ENCODE results near the gene NDUFA7.
"Not testable (repeated sequence)": the region's sequence is repeated elsewhere in the genome, so short reads cannot be mapped to it uniquely, and the experiment has no call there.

NDUFA7 gene

DNA sequence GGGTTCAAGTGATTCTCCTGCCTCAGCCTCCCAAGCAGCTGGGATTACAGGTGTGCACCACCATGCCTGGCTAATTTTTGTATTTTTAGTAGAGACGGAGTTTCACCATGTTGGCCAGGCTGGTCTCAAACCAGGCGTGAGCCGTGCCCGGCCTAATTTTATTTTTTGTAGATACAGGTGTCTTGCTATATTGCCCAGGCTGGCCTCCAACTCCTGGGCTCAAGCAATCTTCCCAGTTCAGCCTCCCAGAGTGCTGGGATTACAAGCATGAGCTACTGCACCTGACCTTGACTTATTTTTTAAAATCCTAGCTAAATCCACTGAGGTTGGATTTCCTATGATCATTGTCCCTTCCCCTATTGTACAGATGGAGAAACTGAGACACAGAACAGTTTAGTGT is 20.3 kb upstream of the NDUFA7 start:
- DNase-seq = not testable (repeated sequence)

DNA sequence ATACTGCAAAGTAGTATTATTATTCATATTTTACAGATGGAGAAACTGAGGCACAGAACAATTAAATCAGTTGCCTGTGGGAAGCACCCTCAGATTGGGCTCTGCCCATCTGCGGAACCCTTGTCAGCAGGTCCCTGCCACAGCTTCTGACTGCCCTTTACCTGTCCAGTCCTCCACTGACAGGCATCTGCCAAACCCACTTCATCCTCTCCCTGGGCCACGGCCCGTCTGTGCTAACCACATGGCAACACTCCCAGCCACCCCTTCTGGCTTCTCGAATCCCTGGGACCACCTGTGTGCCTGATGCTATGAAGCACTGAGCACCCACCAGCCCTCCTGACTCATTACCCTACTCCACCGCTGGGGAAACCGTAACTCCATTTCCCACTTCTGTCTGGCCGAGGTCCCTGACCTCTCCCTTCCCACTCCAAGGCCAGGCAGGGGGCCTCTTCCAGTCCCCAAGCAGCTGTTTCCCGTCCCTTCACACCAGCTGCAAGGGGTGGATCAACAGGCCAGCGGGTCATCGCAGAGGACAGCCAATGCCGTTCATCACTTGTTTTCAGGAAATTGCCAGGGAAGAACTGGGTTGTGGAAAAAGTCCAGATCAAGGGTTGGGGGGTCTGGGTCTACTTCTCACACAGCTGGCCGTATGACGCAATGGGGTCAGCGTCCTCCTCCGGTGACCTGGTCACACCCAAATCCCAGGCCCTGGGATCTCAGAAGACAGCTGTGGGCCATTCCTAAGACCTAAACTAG is 19.3 kb upstream of the NDUFA7 start:
- DNase-seq = peak in 1 of 4 experiments; percentile 22

GRCh38 chr19:8338835-8339234 is 17.7 kb upstream of the NDUFA7 start:
- DNase-seq = no peak

DNA sequence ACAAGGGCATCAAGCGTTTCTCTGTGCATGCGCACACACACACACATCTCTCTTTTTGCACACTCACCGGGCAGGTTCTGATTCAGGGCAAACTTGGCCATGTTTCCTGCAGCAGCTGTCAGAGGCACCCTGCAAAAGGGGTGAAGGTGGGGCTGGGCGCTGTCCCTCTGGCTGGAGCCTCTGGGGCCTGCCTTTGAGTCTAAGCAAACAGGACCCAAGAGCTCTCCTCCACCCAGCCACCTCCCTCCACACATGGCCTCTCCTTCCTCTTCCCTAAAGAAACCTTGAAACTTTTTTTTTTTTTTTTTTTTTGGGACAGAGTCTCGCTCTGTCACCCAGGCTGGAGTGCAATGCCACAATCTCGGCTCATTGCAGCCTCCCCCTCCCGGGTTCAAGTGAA is 16.6 kb upstream of the NDUFA7 start:
- DNase-seq = no peak

DNA sequence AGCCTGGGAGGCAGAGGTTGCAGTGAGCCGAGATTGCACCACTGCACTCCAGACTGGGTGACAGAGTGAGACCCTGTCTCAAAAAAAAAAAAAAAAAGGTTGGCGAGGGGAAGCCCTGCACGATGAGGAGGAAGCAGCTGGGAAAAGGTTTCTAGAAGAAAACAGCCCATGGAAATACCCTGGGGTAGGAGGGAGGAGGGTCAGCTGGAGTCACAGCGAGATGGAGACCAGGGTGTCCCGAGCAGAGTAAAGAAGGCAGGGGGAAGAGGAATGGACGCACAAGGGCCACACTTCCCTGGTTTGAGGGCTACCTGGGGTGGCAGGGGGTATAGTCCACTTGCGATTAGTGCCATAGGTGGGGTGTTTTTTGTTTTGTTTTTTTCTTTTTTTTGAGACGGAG is 15.5 kb upstream of the NDUFA7 start:
- DNase-seq = no peak

DNA sequence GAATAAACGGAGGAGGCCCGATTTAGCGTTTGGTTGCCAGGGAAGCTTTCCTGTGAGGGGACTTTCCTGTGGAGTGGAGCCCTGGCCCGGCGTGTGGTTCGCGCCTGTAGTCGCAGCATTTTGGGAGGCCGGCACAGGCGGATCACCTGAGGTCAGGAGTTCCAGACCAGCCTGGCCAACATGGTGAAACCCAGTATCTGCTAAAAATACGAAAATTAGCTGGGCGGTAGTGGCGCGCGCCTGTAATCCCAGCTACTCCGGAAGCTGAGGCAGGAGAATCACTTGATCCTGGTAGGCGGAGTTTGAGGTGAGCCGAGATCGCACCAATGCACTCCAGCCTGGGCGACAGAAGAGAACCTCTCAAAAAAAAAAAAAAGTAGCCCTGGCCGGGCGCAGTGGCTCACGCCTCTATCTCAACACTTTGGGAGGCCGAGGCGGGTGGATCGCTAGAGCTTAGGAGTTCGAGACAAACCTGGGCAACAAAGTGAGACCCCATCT is 14.9 kb upstream of the NDUFA7 start:
- peak in 2 of 4 experiments; percentile 19 to 50 for DNase-seq

DNA sequence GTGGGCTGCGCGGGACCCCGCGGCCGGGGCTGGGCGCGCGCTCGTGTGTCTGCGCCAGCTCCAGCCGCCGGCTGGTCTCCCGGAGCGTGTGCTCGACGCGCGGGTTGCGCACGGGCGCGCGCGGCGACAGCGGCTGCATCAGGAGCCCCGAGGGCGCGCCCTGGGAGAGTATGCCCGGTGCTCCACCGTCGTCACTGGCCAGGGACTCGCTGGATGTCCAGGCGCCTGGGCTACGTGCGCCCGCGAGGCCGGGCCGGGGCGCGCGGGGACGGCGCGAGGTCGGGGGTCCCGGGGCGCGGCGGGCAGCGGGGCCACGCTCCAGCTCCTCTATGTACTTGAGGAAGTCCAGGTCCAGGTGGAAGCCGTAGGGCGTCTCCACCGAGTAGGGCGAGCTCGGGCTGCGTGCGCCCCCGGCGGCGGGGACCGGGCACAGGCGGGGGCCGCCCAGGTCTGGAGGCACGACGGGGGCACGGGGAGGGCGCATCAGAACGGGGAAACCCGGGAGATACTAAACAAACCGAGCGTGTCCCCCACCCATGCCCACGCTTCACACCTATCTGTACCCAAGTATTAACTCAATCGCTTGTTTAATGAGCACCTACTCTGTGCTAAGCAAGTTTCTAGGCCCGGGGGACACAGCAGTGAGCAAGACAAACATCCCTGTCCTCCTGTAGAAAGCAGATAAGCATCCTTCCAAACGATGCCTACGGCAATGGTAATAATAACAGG is 14.3 kb upstream of the NDUFA7 start:
- peak in 1 of 4 experiments; percentile 83 for DNase-seq

DNA sequence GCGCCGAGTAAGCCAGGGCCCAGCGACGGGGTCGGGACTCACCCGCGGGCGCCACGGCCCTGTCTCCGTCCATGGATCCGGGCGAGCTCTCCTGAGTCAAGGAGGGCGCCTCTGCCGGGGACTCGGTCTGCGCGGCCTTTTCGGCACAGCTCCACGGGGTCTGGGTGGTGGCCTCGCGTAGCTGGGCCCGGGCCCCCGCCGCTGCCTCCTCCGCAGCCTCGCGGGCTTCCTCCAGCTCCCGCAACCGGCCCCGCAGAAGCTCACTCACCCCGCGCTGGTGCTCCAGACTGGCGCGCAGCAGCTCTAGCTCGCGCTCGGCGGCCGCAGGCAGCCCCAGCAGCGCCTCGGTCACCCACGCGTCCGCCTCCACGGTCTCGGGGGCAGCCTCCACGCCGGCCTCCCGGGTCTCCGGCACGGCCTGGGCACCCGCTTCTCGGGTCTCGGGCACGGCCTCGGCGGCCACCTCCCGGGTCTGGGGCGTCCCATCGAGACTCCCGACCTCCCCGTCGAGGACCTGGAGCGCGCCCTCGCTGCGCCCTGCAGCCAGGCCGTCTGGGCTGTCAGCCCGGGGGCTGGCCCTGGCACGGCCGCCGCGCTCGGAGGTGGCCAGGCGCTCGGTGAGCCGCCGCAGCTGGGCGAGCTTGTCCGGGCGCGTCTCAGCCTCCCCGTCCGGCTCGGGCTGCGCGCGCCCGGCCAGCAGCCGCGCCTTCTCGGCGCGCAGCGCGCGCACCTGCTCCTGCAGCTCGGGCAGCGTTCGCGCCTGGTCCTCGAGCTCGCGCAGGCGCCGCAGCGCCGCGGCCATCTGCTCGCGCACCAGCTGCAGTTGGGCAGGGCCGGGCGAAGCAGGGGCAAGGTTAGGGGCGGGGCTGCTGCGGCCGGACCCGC is 13.5 kb upstream of the NDUFA7 start:
- peak; percentile 24 to 69 (median 55) for DNase-seq

DNA sequence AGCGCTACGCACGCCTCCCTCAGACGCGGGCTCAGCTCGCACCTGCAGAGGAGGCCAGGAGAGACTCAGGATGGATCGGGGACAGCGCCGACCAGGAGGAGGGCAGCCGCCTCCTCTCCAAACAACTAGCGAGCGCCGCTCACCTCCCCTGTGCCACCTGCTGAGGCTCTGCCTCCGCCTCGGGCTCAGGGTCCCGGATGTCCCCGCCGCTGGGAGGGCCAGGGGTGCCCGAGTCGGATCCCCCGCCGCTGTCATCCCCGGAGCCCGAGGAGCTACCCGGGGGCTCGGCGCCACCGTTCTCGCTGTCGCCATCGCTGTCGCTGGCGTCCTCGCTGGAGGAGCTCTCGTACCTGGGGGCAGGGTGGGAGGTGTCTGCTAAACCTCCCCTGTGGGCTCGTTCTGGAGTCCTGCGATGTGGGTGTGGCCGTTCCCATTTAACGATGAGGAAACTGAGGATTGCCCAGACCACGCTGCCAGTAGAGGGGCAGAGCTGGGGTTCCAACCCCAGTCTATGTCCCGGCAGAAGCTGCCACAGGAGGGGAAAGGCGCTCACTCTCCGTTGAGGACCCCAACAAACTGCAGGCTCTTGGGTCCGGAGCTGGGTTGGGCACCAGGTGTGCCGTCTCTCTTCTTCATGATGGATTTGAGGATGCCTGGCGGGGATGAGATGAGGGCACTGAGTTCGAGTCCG is 12.7 kb upstream of the NDUFA7 start:
- DNase-seq = no peak

GRCh38 chr19:8332976-8333766 is 12.0 kb upstream of the NDUFA7 start:
- DNase-seq = no peak

- DNase-seq = no peak
Observed at GRCh38 chr19:8331263-8331845, 10.2 kb upstream of the NDUFA7 start.

GRCh38 chr19:8329996-8330395 is 8.8 kb upstream of the NDUFA7 start:
- peak; percentile 44 to 74 (median 61) for DNase-seq

DNA sequence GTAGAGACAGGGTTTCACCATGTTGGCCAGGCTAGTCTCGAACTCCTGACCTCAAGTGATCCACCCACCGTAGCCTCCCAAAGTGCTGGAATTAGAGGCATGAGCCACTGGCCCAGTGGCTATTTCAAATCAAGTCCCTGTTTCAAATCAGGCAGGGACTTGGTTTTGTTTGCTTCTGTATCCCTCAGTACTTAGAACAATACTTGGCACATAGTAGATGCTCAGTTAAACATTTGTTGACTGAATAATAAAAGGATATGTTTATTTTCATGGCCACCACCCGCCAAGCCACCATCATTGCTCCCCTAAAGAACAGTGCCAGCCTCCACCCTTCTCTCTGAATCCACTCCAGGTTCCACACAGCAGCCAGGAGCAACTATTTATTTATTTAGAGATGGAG is 4.3 kb upstream of the NDUFA7 start:
- DNase-seq = no peak

DNA sequence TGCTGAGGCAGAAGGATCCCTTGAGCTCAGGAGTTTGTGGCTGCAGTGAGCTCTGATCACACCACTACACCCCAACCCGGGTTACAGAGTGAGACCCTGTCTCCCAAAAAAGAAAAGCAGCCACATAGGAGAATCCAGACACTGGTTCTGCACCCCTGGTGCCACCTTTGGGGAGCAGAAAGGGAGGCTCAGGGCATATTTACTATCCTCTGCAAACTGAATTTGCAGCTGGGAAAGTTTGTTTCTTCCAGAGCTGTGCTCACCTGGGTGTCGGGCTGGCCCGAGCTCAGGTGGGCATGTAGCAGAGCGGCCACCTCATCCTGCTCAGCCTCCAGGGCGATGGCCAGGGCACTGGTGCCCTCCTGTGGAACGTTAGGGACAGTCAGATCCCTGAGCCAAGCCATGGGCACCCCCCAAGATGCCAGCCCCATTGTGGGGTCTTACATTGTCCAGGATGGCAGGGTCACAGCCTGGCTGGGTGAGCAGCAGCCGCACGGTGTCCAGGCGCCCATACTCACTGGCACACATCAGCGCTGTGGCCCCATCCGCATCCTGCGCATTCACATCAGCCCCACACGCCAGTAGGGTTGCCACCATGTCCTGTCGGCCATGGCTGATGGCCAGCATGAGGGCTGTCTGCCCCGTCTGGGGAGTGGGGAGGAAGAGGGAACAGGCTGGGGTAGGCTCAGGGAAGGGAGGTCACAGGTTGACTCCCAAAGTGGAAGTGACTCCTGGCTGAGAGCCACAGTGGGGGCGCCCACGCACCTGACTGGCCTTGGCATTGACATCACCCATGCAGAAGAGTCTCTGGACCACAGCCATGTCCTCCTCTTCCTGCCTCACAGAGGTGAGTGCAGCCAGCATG is 3.2 kb upstream of the NDUFA7 start:
- peak; percentile 28 to 71 (median 56) for DNase-seq

DNA sequence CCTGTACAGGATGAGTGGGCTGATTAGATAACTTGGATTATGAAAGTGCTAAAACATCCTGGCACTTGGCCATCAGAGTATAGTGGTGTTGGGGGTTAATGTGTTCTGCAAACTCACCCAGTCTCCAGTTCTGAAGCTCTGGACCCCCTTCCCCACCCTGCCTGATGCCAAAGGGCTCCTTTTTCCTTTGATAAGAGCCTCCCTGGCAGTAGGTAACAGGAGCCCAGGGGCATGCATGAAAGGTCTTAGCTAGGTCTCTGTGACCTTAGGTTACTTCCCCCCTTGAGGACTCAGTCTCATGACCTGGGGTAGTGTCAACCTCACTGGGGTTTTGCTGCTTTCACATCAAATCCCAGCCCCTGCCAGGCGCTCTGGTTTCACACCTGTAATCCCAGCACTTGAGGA is 2.6 kb upstream of the NDUFA7 start:
- DNase-seq = no peak

DNA sequence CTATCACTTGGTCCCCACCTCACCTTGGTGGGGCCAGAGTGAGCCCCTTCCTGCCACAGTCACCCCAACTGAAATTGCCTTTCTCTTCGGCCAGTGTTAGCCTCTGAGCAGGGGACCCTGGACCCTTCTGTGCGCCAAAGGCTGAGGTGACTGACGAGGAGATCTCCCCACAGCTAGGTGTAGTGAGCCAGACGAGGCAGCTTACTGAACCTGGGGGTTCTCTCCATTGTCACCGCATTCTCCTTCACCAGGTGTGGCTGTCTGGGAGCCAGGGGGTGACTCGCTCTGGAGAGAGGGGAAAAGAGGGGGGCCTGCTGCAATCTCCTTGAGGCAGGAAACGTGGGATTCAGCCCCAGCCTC is 1.4 kb upstream of the NDUFA7 start:
- DNase-seq = no peak

- no peak for DNase-seq
Observed at GRCh38 chr19:8321986-8322637, 937 bp upstream of the NDUFA7 start.

GRCh38 chr19:8320564-8321066 is 560 bp downstream of the NDUFA7 start:
- peak; percentile 27 to 49 (median 38) for DNase-seq

- DNase-seq = no peak
Observed at GRCh38 chr19:8319807-8320520, 1.2 kb downstream of the NDUFA7 start.

All from suppressor macrophage (primary cell).